Nucleus accumbens (tissue), 56 donors: ENCODE results near the gene EPO.
A peak's percentile ranks its signal among the peaks of the same experiment; 100 is the strongest.
"Not testable (repeated sequence)": the region's sequence is repeated elsewhere in the genome, so short reads cannot be mapped to it uniquely, and the experiment has no call there.

Experiments used
- DNase-seq, 56 donors: peaks; one replicate each; lab custom pipeline; 2025; lab: John Stamatoyannopoulos, UW

EPO gene

GRCh38 chr7:100696123-100696521, 24.1 kb upstream of the EPO start:
- no peak for DNase-seq

- no peak for DNase-seq
Measured at GRCh38 chr7:100699018-100699417, 21.2 kb upstream of the EPO start.

- not testable (repeated sequence) for DNase-seq
Measured at GRCh38 chr7:100701089-100701488, 19.2 kb upstream of the EPO start.

GRCh38 chr7:100705320-100705752, 14.9 kb upstream of the EPO start:
- DNase-seq, result peak in 51 of 56 donors; percentile 28 to 85 (median 62)

- peak; percentile 36 to 99 (median 92) for DNase-seq
Measured at GRCh38 chr7:100705753-100706671, 14.3 kb upstream of the EPO start, which contains the start of gene POP7. TSS of gene POP7 (plus strand) at chr7:100706121. CDS start at chr7:100706831, 710 bp downstream.

- DNase-seq, result peak in 3 of 56 donors; percentile 31 to 37 (median 32)
Measured at GRCh38 chr7:100706672-100707311, 13.5 kb upstream of the EPO start.

- DNase-seq, result no peak
Measured at GRCh38 chr7:100708395-100708794, 11.9 kb upstream of the EPO start.

GRCh38 chr7:100710452-100710851, 9.8 kb upstream of the EPO start:
- no peak for DNase-seq

- DNase-seq, result no peak
Measured at GRCh38 chr7:100711369-100711768, 8.9 kb upstream of the EPO start.

- no peak for DNase-seq
Measured at GRCh38 chr7:100714725-100715124, 5.5 kb upstream of the EPO start.

GRCh38 chr7:100717073-100717472, 3.2 kb upstream of the EPO start:
- DNase-seq, result not testable (repeated sequence)

- DNase-seq, result no peak
Measured at GRCh38 chr7:100719523-100720278, 567 bp upstream of the EPO start.

GRCh38 chr7:100720671-100721504, 620 bp downstream of the EPO start:
- no peak for DNase-seq

- no peak for DNase-seq
Measured at GRCh38 chr7:100721505-100721812, 1.2 kb downstream of the EPO start.

- no peak for DNase-seq
Measured at GRCh38 chr7:100722480-100723212, 2.4 kb downstream of the EPO start.

- DNase-seq, result no peak
Measured at GRCh38 chr7:100723732-100724275, 3.5 kb downstream of the EPO start.

- DNase-seq, result not testable (repeated sequence)
Measured at GRCh38 chr7:100724364-100724763, 4.1 kb downstream of the EPO start.

GRCh38 chr7:100726996-100727761, 6.9 kb downstream of the EPO start:
- no peak for DNase-seq
